CD4-positive, alpha-beta T cell treated with Interleukin-17A for 1 hour (primary cell): ENCODE results near the gene VTI1A.
A peak's percentile ranks its signal among the peaks of the same experiment; 100 is the strongest.
"Not testable (repeated sequence)": the region's sequence is repeated elsewhere in the genome, so short reads cannot be mapped to it uniquely, and the experiment has no call there.

Source experiments
- DNase-seq: peaks from one replicate; pipeline ENCODE4 v3.0.0-alpha.2; 2020

VTI1A gene

GRCh38 chr10:112844681-112845544 lies 397.9 kb downstream of the VTI1A start:
- no peak for DNase-seq

DNA sequence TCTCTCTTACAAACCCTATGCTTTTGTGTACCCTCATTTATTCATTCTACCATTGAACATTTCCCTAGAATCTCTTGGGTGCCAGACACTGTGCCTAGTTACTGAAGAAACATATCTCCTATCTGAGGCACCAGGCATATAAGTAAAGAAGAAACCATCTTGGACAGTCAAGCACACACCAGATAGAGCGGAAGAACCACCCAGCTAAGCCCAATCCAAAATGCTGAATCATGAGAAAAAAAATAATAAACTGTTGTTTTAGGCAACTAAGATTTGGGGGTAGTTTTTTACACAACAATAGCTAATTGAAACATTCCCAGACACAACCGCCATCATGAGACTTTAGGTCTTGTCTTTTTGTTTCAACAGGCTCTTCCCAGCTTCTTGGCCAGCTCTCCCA lies 400.8 kb downstream of the VTI1A start:
- DNase-seq: no peak

DNA sequence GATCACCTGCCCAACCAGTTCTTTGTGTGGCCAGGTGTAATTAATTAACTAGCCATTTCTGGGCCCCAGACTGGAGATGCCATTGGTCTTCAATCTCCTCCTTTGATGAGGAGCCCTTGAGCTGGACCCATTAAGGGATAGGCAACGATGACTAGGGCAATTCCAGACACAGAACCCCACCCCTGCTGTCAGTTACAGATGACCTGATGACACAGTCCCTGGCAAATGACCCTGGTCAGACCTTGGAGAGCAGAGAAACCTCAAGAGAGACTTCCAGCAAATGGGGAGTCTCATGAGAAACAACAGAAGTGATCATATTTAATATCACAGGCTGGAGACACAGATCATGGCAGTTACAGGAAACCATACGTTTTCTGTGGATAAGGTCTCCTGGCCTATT lies 401.2 kb downstream of the VTI1A start:
- DNase-seq: no peak

GRCh38 chr10:112848868-112849430 lies 401.9 kb downstream of the VTI1A start:
- no peak for DNase-seq

DNA sequence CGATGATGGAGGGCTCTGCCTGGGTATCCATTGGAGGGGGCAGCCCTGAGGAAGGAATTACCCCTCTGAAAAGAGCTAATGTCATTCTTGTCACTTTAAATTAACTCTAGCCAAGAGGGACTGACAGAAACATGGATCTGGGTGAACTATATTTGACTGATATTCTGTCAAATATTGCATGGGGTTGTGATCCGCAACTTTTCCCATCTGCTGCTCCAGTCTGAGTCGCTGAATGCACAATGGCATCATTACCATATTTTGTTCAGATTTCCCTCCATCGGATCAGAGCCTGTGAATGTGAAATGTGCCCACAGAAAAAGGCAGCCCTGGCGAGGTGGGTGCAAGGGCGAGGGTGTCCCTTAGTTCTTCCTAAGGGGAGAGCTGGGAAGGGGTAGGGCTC lies 402.5 kb downstream of the VTI1A start:
- DNase-seq: no peak

DNA sequence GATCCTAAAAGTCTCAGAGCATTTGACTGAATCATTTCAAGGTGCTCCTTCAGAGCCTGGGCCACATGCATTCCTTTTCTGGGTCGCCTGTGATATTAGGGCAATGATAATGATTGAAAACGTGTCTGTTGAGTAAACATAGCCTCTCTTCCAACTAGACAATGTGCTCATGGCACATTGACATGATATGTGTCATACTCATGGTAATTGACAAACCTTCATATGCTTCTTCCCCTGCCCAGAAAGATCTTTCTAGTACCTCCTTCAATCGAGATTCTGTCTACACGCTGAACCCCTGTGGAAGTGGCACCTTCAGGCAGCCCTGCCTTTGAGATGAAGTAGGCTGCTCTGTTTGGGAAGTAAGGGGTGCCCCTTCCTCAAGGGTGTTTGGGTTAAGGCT lies 404.2 kb downstream of the VTI1A start:
- DNase-seq: no peak

- DNase-seq: no peak
Observed at GRCh38 chr10:112851588-112852211, 404.7 kb downstream of the VTI1A start.

- peak; percentile 15 for DNase-seq
Observed at GRCh38 chr10:112852306-112852705, 405.3 kb downstream of the VTI1A start.

GRCh38 chr10:112855134-112855533 lies 408.1 kb downstream of the VTI1A start:
- DNase-seq: no peak

DNA sequence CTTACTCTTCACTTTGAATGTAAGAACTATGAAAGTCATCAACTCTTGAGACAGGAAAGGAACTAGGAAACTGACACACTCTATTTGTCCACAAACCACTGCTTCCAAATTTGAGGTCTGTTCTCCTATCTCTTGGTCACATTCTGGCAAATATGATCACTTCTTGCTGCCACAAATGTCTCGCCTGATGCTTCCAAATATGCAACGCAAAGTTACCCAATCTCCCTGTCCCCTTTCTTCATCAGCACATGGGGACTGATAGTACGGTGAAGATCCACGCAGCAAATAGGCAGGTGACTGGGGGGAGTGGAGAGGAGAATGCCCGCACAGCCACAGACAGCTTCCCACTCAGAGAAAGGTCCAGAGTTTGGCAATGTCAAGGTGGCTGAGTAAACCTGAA lies 410.5 kb downstream of the VTI1A start:
- no peak for DNase-seq

DNA sequence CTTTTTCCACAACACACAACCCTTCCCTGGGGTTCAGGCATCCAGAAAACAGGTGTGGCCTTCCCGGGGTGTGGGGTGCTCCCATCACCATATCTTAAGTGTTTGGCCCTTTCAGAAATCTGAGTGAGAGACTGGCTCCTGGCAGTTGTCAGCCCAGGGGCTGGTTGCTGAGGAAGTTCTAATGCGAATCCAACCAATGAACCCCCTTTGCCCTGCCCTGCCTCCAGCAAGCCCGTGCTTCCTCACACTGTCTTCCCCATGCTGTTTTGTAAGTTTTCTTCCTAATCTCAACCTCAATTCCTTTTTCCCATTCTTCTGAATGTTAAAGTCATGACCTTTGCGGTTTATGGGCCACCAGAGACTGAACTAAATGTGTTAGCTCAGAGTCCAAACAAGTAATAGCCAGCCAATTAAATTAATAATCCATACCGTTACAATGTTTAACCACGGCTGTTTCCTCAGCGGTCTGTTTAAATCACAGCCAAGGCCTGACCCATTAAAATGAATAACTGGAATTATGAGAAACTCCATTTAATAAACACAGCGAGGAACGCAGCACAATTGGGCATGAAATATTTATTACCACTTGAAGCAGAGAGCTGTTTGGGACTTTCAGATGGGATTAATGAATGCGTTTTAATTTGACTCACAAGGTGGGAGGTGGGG lies 412.1 kb downstream of the VTI1A start:
- no peak for DNase-seq

- DNase-seq: no peak
Observed at GRCh38 chr10:112859793-112860192, 412.8 kb downstream of the VTI1A start.

GRCh38 chr10:112863461-112863860 lies 416.4 kb downstream of the VTI1A start:
- not testable (repeated sequence) for DNase-seq
